ENCODE results near the gene TMA16. TPM values are rescaled to one million over a fixed set of nuclear protein-coding genes. Genes with fewer than 3 reads are reported as not detected.

The TMA16 gene
- total RNA-seq, 1 experiment from 2014 or later, result 33.2 TPM

- peak; percentile 69 for DNase-seq (ENCODE audit: low read depth, low spot score)
- in situ Hi-C loops (cut with HindIII; ENCODE audit: low pct_unique_long_range_greater_than_20kb, low sequenced_read_pairs), result no loop called here
These were observed 54.2 kb downstream of the TMA16 start for GRCh38 chr4:163548481-163549243.

- DNase-seq (ENCODE audit: low read depth, low spot score), result no peak
- in situ Hi-C loops (cut with HindIII; ENCODE audit: low pct_unique_long_range_greater_than_20kb, low sequenced_read_pairs), result no loop called here
These were observed 56.4 kb downstream of the TMA16 start for GRCh38 chr4:163550869-163551267.

- no peak for DNase-seq (ENCODE audit: low read depth, low spot score)
- in situ Hi-C loops (cut with HindIII; ENCODE audit: low pct_unique_long_range_greater_than_20kb, low sequenced_read_pairs), result no loop called here
These were observed 58.7 kb downstream of the TMA16 start for GRCh38 chr4:163553146-163553545.

- peak; percentile 54 for DNase-seq (ENCODE audit: low read depth, low spot score)
These were observed 60.5 kb downstream of the TMA16 start for GRCh38 chr4:163554870-163555465.

GRCh38 chr4:163556177-163556576 is 61.7 kb downstream of the TMA16 start:
- in situ Hi-C loops (cut with HindIII; ENCODE audit: low pct_unique_long_range_greater_than_20kb, low sequenced_read_pairs), result no loop called here
- DNase-seq (ENCODE audit: low read depth, low spot score), result peak; percentile 30

More at GRCh38 chr4:163554870-163555465, 60.5 kb downstream of the TMA16 start:
- in situ Hi-C loops (cut with HindIII; ENCODE audit: low pct_unique_long_range_greater_than_20kb, low sequenced_read_pairs), result no loop called here

DNA sequence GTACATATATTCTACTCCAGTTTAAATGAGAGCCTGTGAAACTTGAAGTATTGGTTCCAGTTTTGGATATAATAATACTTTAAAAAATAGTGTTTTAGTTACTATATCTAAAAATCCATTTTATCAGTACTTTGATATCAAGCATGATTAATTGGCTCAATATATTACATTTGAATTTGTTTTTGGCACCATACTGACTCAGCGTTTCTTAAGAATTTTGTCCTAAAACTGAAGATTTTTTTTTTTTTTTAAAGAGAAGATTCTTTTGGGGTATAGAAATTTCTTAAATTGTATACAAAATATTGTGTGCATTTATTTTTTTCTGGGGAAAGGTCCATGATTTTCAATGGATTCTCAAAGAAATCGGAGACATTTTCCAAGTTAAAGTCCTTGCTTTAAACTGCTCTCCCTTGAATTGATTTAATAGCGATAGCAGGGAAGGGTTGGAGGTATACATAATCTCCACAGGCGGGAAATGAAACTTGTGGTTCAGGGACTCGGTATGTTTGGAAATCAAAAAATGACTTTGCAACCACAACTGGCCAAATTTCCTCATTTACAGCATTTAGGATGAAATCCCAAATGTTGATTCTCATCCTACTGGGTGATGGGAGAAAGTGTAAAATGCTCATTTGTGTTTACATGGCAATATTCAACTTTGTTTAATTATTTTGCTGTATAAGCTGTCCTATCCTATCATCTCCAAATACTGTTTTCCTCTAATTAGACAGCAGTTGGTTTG is 62.3 kb downstream of the TMA16 start:
- in situ Hi-C loops (cut with HindIII; ENCODE audit: low pct_unique_long_range_greater_than_20kb, low sequenced_read_pairs), result no loop called here
- no peak for DNase-seq (ENCODE audit: low read depth, low spot score)

DNA sequence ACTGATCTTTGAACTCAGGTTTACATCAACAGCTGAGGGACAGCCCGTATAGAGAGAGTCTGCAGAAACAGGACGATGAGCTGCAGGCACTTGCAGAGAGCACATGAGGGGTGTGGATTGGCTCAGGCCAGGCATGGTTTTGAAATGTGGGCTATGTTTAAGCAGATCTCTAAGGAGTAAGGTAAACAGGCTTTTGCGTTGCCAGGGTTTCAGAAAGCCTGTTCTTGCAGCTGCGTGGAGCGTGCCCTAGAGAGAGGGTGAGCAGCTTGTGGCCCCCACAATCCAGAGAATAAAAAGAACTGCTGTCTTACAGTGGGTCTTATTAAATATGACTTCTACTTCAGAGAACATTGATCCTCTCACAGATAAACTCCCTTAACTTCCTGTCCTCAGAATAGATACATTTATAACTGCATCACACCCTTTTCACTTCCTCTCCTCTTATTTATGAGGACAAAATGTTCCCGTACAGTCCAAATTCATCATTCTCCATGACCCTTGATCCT is 64.1 kb downstream of the TMA16 start:
- in situ Hi-C loops (cut with HindIII; ENCODE audit: low pct_unique_long_range_greater_than_20kb, low sequenced_read_pairs), result no loop called here
- DNase-seq (ENCODE audit: low read depth, low spot score), result no peak

DNA sequence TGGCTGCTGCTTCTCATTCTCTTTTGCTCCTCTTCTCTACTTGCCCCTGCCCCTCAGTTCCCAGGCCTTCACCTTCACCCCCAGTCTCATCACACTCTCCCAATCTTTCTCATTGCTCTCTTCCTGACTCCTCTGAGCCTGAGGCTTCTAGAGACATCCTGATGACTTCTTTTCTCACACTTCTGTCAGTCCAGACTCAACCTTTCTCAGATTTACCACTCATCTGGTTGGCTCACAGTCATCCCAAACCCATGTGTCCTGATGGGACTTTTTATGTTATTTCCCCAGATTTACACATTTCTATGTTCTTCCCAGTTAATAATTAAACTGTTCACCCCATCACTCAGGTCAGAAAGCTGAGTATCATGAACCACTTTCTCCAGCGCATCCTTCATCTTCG is 68.0 kb downstream of the TMA16 start:
- in situ Hi-C loops (cut with HindIII; ENCODE audit: low pct_unique_long_range_greater_than_20kb, low sequenced_read_pairs), result no loop called here
- DNase-seq (ENCODE audit: low read depth, low spot score), result no peak

GRCh38 chr4:163563592-163563991 is 69.1 kb downstream of the TMA16 start:
- in situ Hi-C loops (cut with HindIII; ENCODE audit: low pct_unique_long_range_greater_than_20kb, low sequenced_read_pairs), result no loop called here
- no peak for DNase-seq (ENCODE audit: low read depth, low spot score)

GRCh38 chr4:163564221-163564720 is 69.8 kb downstream of the TMA16 start:
- in situ Hi-C loops (cut with HindIII; ENCODE audit: low pct_unique_long_range_greater_than_20kb, low sequenced_read_pairs), result no loop called here
- no peak for DNase-seq (ENCODE audit: low read depth, low spot score)

DNA sequence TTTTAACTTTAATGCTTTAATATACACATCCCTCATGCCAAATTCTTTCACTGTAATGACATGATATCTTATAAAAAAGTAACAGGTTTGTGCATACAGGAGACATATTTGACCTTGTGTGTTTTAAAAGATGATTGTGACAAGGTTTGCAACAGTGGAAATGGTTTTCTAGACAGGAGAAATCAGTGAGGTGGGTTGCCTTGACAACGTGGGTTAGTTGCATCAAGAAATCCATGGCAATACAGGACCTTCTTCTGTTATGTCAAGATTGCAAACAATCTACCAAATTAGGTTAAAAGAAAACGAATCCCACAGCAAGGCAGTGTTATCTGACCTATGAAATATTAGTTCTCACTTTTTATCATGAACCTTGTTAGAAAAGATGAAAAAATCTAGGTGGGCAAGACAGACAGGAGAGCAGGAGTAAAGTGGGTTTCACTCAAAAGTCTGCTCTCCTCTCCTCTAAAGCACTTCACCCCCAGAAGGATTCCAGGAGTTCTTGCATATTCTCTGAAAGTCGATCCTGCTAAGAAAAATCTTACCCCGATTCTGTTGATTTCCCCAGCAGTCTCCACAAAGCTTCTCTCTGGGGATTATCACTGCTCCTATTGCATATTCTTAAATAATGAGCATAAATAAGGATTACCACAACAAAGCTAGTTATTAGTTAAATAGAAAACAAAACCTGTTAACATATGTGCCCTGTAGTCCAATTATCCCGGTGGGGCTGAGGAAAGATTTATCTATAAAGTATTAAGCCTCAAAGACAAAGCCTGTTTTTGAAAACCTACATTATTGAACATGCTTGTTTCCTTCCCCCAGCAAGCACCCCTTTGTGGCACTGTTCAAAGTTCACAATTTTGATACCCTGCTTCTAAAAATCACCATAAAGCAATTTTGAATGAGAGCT is 71.0 kb downstream of the TMA16 start:
- in situ Hi-C loops (cut with HindIII; ENCODE audit: low pct_unique_long_range_greater_than_20kb, low sequenced_read_pairs), result no loop called here
- DNase-seq (ENCODE audit: low read depth, low spot score), result no peak

DNA sequence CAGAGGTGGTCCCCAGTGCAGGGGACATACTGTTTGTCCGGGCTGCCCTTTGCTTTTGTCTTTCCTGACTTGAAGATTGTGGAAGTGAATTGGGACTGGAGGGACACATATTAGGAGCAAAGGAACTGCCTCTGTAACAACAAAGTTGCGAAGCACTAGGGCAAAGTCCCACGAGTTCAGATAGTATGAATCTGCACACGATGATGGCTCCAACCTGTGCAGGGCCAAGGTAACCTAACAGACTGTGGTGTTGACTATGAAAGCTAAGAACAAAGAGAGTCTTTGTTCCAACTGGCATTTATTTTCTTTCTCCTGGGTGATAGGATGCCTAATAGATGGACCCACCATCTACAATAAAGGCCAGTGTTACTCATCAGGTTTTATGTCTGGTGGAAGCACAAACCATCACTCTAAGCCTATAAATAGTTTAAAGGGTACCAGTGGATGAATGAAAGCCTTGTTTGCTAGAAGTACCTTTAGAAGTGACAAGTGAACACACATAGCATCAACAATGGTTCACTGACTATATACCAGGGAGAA is 71.8 kb downstream of the TMA16 start:
- no peak for DNase-seq (ENCODE audit: low read depth, low spot score)
- in situ Hi-C loops (cut with HindIII; ENCODE audit: low pct_unique_long_range_greater_than_20kb, low sequenced_read_pairs), result no loop called here

GRCh38 chr4:163568843-163569242 is 74.4 kb downstream of the TMA16 start:
- no peak for DNase-seq (ENCODE audit: low read depth, low spot score)
- in situ Hi-C loops (cut with HindIII; ENCODE audit: low pct_unique_long_range_greater_than_20kb, low sequenced_read_pairs), result no loop called here

Other genes starting within 250 kb of the TMA16 start
- gene NPY1R, start 162.1 kb upstream of the TMA16 start, total RNA-seq (2014; rRNA removed; shearing (Covaris generic)), result not detected in 2 replicates
- gene NPY5R, start 150.8 kb upstream of the TMA16 start, total RNA-seq (2014; rRNA removed; shearing (Covaris generic)), result not detected in 2 replicates
- gene TKTL2, start 20.9 kb upstream of the TMA16 start, total RNA-seq (2014; rRNA removed; shearing (Covaris generic)), result not detected in 2 replicates